Urothelium cell line (cell line): ENCODE data around the gene TBCD.
"Not testable (repeated sequence)": the region's sequence is repeated elsewhere in the genome, so short reads cannot be mapped to it uniquely, and the experiment has no call there.

Experiments used
- DNase-seq: peaks from one replicate; pipeline ENCODE4 v3.0.0; 2011; ENCODE audit warnings: low spot score, mixed read lengths
- FAIRE-seq: peaks from 2 replicates; lab custom pipeline; 2011; peaks lifted over from hg19 to GRCh38; lab: Jason Lieb, UNC

TBCD gene

DNA sequence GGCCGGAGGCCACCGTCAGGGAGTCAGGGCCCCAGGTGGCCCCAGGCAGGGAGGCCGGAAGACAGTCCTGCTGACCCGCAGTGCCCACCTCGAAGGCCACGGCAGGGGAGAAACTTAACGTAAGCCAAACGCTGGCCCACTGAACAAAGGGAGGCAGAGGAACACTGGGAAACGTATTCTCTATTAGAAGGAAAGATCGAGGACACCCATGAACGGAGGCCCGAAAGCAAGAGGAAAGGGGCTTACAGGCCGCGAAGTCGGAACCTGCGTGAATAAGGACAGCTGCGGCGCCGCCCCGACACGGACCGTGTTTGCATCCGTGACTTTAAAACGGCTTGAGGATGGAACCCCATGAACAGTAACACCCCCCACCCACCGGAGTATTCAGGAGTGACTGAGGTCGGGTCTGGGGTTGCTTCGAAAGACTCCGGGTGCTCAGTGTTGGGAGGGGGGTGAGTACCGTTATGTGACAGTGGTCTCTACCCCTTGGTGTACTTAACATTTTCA is 225.2 kb downstream of the TBCD start:
- FAIRE-seq (no peak), DNase-seq (no peak)

GRCh38 chr17:82977606-82978005 is 225.7 kb downstream of the TBCD start:
- FAIRE-seq, result no peak

GRCh38 chr17:82978765-82979349 is 227.0 kb downstream of the TBCD start:
- FAIRE-seq (no peak), DNase-seq (no peak)

More at GRCh38 chr17:82977606-82978005, 225.7 kb downstream of the TBCD start:
- DNase-seq, result no peak

- DNase-seq (no peak), FAIRE-seq (no peak)
Observed at GRCh38 chr17:82979718-82980117, 227.9 kb downstream of the TBCD start.

DNA sequence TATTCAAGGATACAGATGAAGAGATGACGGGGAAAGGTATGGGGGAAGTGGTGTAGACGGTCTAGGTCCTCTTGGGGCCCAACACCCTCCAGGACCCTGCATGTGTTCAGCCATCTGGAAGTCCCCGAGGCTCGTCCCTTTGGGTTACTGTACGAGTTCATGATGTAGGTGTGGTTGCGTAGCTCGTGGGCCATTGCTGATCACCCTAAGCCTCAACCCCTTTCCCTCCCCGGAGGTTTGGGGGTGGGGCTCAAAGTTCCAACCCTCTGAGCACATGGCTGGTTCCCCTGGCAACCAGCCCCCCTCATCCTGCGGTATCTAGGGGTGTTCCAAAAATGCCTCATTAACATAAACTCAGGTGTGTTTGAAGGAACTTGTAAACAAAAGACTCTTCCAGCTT is 228.8 kb downstream of the TBCD start:
- FAIRE-seq, result no peak

GRCh38 chr17:82981141-82981730 is 229.4 kb downstream of the TBCD start:
- DNase-seq (no peak), FAIRE-seq (no peak)

More for the DNA sequence above, 228.8 kb downstream of the TBCD start:
- DNase-seq, result no peak

- DNase-seq (no peak), FAIRE-seq (no peak)
Observed at GRCh38 chr17:82983510-82984248, 231.8 kb downstream of the TBCD start.

DNA sequence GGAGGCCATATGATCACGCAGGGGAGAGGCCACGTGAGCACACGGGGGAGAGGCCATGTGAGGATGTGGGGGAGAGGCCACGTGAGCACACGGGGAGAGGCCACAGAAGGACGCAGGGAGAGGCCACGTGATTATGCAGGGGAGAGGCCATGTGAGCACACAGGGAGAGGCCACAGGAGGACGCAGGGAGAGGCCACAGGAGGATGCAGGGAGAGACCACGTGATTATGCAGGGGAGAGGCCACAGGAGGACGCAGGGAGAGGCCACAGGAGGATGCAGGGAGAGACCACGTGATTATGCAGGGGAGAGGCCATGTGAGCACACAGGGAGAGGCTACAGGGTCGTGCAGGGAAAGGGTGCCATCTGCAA is 232.4 kb downstream of the TBCD start:
- not testable (repeated sequence) for DNase-seq
- peak; percentile 97 for FAIRE-seq

GRCh38 chr17:82984751-82985427 is 233.0 kb downstream of the TBCD start:
- no peak for FAIRE-seq
- no peak for DNase-seq

DNA sequence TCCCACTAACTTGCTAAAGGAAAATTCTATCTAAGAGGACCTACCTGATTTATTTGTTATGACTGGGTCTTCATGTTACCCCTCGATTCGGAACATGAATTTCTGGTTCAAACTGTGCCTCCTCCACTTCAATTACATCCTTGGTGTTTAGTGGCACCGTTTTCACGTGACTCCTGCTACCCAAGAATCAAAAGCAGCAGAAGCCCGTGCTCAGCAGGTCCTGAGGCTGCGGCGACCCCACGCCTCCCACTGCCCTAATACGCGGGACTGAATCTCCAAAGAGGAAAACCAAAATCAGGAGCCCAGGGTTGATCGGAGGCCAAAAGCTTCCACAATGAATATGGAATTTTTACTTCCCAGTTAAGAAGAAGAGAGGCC is 233.6 kb downstream of the TBCD start:
- DNase-seq (no peak), FAIRE-seq (no peak)

GRCh38 chr17:82985973-82986372 is 234.1 kb downstream of the TBCD start:
- FAIRE-seq, result peak; percentile 96

DNA sequence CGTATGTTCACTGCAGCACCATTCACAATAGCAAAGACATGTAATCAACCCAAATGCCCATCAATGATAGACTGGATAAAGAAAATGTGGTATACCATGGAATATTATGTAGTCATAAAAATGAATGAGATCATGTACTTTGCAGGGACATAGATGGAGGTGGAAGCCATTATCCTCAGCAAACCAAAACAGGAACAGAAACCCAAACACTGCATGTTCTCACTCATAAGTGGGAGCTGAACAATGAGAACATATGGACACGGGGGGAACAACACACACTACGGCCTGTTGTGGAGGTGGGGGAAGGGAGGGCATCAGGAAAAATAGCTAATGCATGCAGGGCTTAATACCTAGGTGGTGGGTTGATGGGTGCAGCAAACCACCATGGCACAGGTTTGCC is 237.2 kb downstream of the TBCD start:
- not testable (repeated sequence) for DNase-seq

More at GRCh38 chr17:82985973-82986372, 234.1 kb downstream of the TBCD start:
- DNase-seq, result peak; percentile 90

DNA sequence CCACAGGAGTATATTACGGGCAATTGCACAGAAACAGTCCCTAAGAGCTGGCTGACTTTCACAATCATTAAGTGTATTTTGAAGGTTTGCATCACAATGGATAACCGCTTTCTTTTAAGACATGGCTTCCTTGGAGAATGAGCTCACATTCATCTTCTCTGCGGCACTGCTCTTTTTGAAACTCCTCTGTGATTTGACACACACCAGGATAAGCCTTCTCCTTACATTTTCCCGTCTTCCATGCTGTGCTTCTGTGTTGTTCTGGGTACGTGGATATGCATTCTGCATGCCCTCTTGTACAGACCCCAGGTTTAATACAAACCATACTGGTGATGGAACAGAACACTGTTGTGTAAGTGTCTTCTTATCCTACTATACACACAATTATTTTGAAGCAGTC is 238.0 kb downstream of the TBCD start:
- DNase-seq (no peak), FAIRE-seq (no peak)

More for the DNA sequence above, 237.2 kb downstream of the TBCD start:
- FAIRE-seq, result not testable (repeated sequence)

DNA sequence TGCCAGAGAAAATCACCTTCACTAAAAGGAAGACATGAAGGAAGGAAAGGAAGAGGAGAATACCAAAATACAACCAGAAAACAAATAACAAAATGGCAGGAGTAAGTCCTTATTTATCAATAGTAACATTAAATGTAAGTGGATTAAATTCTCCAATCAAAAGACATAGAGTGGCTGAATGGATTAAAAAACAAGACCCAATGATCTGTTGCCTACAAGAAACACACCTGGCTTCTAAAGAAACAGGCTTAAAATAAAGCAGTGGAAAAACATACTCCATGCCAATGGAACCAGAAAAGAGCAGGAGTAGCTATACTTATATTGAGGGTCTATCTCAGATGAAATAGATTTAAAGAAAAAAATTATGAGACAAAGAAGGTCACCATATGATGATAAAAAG is 241.1 kb downstream of the TBCD start:
- FAIRE-seq (no peak), DNase-seq (no peak)
